Measurements from ENCODE around the gene BEND6.

DNA sequence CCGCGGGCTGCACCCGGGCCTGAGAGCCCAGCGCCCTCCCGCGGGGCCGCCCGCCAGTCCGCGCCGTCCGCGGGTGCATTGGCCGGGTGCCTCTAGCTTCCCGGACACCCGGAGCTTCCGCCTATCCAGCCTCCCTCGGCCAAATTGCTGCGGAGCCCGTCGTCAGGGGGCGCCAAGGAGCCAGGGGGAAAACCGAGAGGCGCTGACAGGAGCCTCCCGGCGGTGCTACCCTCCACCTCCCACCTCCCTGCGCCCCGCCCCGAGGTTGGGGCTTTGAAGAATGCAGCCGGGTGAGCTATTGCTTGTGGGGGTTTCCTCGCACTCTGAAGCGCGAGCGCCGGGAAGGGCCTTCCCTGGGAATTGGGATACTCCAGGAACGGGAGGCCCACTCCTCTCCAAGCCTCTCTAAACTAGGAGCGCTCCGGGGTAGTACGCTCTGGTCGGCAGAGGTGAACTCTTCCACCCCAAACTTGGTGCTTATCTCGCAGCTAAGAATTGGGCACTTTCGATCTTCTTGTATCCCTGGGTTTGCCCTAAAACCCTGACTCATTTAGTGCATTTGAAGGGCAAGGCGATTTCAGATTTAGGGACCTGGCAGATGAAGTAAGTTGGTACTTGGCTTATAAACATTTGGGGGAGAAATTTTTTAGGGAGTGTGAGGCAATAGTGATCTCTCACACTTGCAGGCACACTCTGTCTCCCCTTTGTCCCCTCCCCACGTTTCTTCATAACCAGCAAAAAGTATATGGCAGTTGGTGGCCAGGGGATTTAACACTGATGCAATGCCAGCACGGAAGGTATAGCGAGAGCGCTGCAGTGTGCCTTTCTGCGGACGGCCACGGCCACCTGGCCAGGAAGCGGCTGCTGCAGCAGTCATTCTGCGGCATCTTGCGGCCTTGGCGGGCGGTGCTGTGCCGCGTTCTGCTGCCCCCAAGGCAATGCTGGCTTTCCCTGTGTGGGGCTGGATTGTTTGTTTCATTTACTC lies 556 bp downstream of the BEND6 start:
- peak in 4 of 6 experiments; percentile 35 to 46 (median 42) for TF ChIP-seq CTCF (IDR thresholded peaks at IDR 0.05)
- no peak for TF ChIP-seq POLR2A (IDR thresholded peaks at IDR 0.05)
